ENCODE results near the gene DPRX. TPM values are rescaled to one million over a fixed set of nuclear protein-coding genes. Genes with fewer than 3 reads are reported as not detected.

DPRX gene
- total RNA-seq, 4 donors from 2014 or later, result not detected

DNA sequence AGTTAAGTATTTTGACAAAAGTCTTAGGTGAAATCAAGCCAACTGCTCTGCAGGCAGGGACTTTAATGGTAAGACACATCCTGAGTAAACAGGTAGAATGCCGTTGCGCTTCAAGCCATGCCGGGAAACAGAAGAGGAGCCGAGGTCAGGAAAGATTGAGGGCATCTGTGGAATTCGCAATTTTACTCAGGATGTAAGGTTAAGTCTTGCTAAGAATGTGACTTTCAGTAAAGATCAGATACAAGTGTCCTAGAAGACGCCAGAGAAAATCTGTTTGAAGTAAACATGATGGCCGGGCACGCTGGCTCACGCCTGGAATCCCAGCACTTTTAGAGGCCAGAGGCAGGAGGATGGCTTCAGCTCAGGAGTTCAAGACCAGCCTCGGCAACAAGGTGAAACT is 33.4 kb upstream of the DPRX start:
- no peak for ATAC-seq (ENCODE audit: low FRiP score)
- no peak for DNase-seq (ENCODE audit: low spot score)
- TF ChIP-seq, protein P1, sequence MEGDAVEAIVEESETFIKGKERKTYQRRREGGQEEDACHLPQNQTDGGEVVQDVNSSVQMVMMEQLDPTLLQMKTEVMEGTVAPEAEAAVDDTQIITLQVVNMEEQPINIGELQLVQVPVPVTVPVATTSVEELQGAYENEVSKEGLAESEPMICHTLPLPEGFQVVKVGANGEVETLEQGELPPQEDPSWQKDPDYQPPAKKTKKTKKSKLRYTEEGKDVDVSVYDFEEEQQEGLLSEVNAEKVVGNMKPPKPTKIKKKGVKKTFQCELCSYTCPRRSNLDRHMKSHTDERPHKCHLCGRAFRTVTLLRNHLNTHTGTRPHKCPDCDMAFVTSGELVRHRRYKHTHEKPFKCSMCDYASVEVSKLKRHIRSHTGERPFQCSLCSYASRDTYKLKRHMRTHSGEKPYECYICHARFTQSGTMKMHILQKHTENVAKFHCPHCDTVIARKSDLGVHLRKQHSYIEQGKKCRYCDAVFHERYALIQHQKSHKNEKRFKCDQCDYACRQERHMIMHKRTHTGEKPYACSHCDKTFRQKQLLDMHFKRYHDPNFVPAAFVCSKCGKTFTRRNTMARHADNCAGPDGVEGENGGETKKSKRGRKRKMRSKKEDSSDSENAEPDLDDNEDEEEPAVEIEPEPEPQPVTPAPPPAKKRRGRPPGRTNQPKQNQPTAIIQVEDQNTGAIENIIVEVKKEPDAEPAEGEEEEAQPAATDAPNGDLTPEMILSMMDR (IDR thresholded peaks at IDR 0.05), result no peak

DNA sequence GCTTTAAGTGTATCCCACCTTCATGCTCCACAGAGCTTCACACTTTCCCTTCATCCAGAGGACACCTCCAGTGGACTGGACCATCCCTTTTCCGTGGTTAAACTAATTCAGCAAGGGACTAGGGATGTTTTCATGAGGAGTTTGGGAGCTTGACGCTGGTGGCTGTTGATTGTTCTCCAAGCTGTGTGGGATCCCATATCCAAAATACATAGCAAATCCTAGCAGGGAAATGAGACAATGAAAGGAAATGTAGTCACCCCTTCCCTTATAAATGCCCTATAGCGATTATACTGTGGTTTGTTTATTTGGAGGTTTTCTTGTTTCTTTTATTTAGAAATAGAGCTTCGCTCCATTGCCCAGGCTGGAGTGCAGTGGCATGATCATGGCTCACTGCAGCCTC is 31.6 kb upstream of the DPRX start:
- ATAC-seq (ENCODE audit: low FRiP score), result no peak
- TF ChIP-seq, protein P1 (IDR thresholded peaks at IDR 0.05), result no peak

DNA sequence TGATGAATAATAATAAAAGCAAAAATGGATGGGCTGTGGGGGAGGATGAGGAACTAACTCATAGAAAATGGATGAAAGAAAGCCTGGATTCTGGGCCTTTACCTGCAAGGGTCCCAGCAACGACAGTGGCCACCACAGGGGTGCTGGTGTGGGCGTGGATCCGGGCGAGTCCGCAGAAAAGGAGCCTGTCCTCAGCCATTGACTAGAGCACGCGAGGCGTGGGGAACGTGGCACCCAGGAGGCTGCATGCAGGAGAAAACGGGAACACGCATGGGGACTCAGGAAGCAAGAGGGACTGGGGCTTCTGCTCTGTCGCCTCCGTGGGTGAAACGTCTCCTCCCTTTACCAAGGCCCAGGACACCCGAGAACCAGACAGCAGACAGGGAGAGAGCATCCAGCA is 25.8 kb upstream of the DPRX start:
- no peak for DNase-seq (ENCODE audit: low spot score)
- ATAC-seq (ENCODE audit: low FRiP score), result no peak
- TF ChIP-seq, protein P1 (IDR thresholded peaks at IDR 0.05), result no peak

More for the DNA sequence above, 31.6 kb upstream of the DPRX start:
- no peak for DNase-seq (ENCODE audit: low spot score)

DNA sequence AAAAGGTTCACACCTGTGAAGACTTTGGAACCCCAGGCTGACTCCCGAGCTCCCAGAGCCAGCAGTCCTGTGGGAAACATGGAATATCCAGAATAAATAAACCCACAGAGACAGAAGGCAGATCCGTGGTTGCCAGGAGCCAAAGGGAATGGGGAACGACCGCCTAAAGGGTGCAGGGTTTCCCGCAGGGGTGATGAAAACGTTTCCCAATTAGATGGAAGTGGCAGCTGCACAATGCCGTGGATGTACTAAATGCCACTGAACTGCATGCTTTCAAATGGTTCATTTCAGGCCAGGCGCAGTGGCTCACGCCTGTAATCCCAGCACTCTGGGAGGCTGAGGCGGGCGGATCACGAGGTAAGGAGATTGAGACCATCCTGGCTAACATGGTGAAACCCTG is 23.4 kb upstream of the DPRX start:
- ATAC-seq (ENCODE audit: low FRiP score) (no peak), DNase-seq (ENCODE audit: low spot score) (no peak)
- TF ChIP-seq, protein P1 (IDR thresholded peaks at IDR 0.05), result no peak

DNA sequence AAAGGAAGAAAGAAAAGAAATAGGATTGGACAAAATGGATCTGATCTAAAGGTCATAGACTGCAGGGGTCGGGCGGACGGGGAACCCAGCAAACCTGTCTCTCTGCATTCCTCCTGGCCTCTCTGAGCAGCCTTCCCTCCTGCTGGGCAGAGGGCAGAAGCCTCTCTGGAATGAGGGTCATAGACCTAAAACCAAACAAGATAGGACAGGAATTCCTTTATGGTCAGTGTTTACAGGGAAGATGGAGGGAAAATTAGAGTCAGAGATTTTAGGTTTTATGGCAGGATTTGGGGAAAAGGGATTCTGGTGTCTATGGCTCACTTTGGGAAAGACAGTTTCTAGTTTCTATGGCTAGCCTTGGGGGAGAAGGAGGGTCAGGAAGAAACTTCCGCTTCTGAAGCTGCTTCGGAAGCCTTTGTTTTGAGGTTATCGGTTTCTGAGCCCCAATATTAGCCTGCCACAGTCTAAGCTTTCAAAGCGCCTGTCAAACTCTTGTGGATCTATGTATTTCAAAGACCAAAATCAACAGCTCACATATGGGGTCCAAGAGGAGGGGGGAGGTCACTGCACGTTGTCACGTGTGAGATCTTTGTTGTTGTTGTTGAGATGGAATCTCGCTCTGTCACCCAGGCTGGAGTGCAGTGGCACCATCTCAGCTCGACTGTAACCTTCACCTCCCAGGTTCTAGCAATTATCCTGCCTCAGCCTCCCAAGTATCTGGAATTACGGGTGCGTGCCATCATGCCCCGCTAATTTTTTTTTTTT is 18.9 kb upstream of the DPRX start:
- ATAC-seq (ENCODE audit: low FRiP score) (no peak), DNase-seq (ENCODE audit: low spot score) (no peak)
- TF ChIP-seq, protein P1 (IDR thresholded peaks at IDR 0.05), result no peak

DNA sequence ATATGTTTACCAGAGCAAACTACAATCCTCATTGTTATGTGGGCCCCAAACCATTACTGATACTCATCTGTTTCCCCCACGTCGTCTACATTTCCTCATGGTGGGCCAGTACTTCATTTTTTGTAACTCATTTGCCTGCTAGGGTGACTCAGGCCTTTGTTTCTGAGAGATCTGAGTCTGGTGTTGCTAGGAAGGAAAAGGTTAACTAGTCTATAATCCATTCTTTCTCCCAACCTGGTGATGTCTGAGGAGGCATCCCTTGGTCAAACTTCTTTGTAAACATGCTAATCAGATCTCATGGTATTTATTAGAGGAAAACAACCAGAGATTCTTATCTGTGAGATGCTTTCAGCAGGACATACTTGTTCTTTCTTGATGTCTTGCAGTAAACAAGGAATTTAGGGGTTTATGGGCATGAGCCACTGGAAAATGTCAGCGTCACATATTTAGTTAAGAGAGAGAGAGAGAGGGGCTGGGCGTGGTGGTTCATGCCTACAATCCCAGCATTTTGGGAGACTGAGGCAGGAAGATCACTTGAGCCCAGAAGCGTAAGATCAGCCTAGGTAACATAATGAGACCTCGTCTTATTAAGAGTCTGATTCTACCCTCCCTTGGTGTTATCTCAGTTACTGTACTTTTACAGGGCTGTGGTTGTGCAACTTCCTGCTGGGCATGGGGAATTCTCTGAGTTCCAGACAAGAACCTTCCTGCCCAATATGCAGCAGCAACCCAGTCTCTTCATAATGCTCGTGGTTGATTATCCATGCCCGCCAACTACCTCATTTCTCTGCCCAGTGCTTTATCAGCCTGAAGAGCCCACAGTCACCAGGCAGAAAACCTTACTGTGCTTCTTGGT is 9.7 kb upstream of the DPRX start:
- TF ChIP-seq, protein P1 (IDR thresholded peaks at IDR 0.05), result no peak
- ATAC-seq (ENCODE audit: low FRiP score), result no peak
- DNase-seq (ENCODE audit: low spot score), result no peak

Measured in omental fat pad (tissue), 4 donors.